G401 (cell line): ENCODE measurements around the gene LRRC52. TPM values are rescaled to one million over a fixed set of nuclear protein-coding genes. Genes with fewer than 3 reads are reported as not detected.

Experiments used
- DNase-seq: peaks from one replicate; pipeline ENCODE4 v3.0.0-alpha.2; 2015; ENCODE audit warnings: low spot score
- in situ Hi-C: cut with HindIII; loops from 2 replicates; pipeline ENCODE4 v1.10.0; 2016; ENCODE audit warnings: low sequenced_read_pairs, mixed read lengths
- total RNA-seq: library from RNA; depleted of rRNA; stranded (reverse); fragments of >200 nt; shearing (Covaris generic); gene quantifications from 2 replicates; pipeline ENCODE4 v1.2.3, GENCODE V29; 2014

LRRC52 gene
- total RNA-seq, 1 experiment from 2014 or later: not detected

DNA sequence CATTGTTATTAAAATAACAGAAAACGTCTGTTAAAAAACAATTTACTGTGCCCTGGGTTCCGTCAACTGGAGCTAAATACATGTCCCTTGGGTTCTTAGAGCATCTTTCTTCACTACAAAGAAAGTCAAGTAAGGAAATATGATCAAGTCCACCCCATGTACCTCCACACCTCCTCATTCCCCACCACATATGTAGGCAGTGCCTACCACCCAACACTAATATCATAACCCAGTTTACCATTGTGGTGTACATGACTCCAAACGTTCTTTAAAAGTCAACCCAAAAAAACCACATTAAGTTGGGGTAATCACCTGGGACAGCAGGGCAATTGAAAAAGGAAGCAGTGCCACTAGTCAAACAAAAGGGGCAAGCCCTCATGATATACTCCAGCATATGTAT lies 7.8 kb upstream of the LRRC52 start:
- DNase-seq: no peak
- in situ Hi-C loops: no loop called here

DNA sequence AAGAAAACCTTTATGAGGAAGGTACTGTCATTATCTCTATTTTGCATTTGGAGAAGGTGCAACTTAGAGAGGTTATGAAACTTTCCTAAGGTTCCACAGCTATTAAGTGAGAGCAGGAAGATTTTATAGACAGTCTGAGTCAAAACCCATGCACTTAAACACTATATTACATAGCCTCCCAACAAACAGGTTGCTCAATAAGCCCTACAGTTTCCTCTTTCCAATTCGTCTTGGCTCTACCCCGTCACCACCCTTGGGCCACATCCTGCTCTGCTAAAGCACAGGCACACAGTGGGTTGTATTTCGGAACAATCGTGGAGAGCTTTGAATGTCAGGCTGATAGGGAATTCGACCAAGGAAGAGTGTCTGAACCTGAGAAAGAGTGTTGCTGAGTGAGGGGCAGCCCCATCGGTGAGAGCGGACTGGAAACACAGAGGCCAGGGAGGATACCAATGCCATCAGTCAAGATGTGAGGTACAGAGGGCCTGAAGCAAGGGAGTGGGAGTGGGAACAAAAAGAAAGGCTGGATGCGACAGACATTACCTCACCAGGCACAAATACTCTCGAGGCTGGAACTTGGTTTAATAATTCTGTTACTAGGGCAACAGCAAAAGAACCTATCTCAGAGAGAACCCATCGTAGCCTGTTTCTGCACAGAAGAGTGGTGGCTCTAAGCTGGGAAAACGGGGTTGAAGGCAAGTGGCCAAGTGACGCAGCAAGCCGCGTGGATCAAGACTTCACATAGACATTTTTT lies 6.3 kb upstream of the LRRC52 start:
- no peak for DNase-seq
- in situ Hi-C loops: no loop called here

DNA sequence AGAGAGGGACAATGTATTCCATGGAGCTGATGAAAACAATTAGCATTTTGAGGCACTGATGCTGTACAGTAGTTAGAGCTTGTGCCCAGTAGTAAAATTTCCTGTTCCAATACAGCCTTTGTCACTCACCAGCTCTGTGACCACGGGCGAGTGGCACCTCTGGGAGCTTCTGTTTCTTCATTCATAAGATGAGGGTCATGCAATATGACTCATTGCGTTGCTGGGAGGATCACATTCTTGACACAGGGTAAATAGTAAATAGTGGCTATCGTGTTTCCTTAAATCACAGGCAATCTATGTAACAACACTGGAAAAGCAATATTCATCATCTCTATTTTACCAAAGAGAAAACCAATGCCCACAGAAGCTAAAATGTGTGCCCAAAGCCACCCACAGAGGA lies 4.5 kb upstream of the LRRC52 start:
- no peak for DNase-seq
- in situ Hi-C loops: no loop called here

GRCh38 chr1:165539908-165540307 lies 3.9 kb upstream of the LRRC52 start:
- in situ Hi-C loops: no loop called here
- no peak for DNase-seq

DNA sequence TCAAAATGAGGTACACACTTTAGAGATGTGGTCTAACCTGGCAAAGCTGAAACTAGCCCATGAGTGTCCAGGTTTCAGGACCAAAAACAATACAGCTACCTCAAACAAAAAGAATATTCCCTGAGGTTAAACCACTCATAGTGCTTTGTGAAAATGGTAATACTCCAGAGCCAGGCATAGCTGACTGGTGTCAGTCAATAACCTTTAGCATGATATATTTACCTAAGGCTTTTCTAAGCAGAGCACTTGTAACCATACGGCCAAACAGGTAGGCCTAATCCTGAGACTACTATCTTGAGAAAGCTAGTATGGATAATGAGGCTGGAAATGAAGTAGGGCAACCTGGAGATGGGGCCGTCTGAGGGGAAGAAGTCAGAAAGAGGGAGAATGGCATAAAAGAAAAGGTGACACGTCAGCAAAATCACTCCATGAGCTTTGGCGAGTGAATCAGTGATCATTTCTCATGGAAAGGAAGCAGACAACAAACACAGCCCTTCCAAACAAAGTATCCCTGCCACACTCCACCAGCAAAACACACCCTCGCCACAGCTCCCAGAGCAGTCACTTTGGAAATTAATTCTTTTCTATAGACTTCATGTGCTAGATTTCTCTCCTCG lies 1.7 kb upstream of the LRRC52 start:
- in situ Hi-C loops: no loop called here

GRCh38 chr1:165542647-165543046 lies 1.2 kb upstream of the LRRC52 start:
- in situ Hi-C loops: no loop called here
- no peak for DNase-seq

More for the DNA sequence above, 1.7 kb upstream of the LRRC52 start:
- DNase-seq: no peak

DNA sequence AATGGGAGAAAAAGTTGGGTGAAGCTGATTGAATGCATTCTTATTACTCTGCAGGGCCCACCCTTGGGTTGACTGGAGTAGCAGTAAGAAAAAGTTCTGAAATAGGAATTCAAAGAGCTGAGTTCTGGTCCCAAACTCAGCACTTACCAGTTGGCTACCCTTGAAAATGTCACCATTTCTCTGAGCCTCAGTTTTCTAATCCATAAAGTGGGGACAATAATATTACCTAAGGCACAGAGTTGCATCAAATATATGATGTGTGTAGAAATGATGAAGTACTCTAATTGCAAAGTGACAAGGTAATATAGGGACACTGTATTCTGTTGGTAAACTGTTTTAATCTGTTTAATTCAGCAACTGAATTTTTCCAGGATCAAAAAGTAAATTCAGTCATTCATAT lies 1.2 kb downstream of the LRRC52 start:
- in situ Hi-C loops: no loop called here

GRCh38 chr1:165545974-165546373 lies 2.2 kb downstream of the LRRC52 start:
- in situ Hi-C loops: no loop called here

More for the DNA sequence above, 1.2 kb downstream of the LRRC52 start:
- no peak for DNase-seq

GRCh38 chr1:165549973-165550372 lies 6.2 kb downstream of the LRRC52 start:
- in situ Hi-C loops: no loop called here
- no peak for DNase-seq

More at GRCh38 chr1:165545974-165546373, 2.2 kb downstream of the LRRC52 start:
- no peak for DNase-seq

DNA sequence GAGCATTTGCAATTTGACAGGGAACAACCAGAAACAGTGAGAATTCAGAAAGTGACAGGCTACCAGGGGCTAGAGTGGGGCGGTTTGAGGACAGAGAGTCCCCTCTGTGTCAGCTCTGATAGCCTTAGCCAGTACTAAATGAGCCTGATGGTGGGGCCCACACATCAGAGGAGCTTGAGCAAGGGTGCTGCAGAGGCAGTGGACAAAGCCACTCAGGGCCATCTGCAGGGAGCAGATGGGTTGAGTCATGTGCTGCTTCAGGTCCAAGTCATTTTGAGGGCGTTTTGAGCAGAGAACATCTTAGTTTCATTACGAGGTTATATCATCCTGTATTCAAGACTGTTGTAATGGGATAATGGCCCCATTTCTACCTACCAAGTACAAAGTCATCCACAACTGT lies 7.7 kb downstream of the LRRC52 start:
- DNase-seq: peak; percentile 48
- in situ Hi-C loops: no loop called here

GRCh38 chr1:165560883-165561656 lies 17.3 kb downstream of the LRRC52 start:
- DNase-seq: no peak
- in situ Hi-C loops: no loop called here

GRCh38 chr1:165562571-165562970 lies 18.8 kb downstream of the LRRC52 start:
- DNase-seq: no peak
- in situ Hi-C loops: no loop called here

DNA sequence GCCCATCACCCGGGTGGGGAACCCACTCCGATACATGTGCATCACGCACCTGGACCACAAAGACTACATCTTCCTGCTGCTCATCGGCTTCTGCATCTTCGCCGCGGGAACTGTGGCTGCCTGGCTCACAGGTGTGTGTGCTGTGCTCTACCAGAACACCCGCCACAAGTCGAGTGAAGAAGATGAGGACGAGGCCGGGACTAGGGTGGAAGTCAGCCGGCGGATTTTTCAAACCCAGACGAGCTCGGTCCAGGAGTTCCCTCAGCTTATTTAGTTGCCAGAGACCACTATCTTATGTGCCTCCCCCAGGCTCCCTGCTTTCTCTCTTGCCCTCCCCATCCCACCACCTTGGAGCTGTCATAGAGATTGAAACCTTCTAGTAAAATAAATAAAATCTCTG lies 19.8 kb downstream of the LRRC52 start:
- DNase-seq: no peak
- in situ Hi-C loops: no loop called here

- no peak for DNase-seq
- in situ Hi-C loops: no loop called here
Measured at GRCh38 chr1:165564561-165564960, 20.8 kb downstream of the LRRC52 start.

DNA sequence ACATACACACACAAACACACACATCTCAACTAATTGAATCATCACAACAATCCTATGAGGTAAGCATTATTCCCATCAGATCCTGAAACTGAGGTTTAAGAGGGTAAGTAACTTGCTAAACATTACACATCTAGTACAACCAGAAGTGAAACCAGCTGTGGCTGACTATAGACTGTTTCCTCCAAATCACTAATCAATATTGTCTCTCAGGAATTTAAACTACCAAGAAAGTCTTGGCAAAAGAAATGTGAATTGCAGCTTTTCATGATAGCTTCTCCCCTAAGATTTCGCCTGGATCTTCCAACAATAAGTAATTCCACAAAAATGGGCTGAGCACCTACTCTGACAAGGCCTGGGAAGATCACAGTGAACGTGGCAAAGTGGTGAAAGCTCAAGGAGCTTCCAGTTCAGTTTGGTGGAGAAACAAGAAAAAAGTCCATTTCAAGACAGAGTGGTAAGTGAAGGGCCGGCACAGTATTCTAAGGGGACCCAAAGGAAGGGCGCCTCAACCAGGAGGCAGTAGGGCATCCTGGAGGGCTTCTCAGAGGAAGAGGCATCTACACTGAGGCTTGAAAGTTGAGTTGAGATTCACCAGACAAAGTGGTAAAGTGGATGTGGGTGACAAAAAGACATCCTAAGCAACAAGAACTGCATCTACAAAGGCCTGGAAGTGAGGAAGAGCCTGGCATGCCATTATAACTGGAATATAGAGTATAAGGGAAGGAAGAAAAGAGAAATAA lies 22.1 kb downstream of the LRRC52 start:
- in situ Hi-C loops: no loop called here
- no peak for DNase-seq

GRCh38 chr1:165570078-165570477 lies 26.3 kb downstream of the LRRC52 start:
- in situ Hi-C loops: no loop called here
- no peak for DNase-seq

- DNase-seq: no peak
- in situ Hi-C loops: no loop called here
Measured at GRCh38 chr1:165573787-165574186, 30.0 kb downstream of the LRRC52 start.

DNA sequence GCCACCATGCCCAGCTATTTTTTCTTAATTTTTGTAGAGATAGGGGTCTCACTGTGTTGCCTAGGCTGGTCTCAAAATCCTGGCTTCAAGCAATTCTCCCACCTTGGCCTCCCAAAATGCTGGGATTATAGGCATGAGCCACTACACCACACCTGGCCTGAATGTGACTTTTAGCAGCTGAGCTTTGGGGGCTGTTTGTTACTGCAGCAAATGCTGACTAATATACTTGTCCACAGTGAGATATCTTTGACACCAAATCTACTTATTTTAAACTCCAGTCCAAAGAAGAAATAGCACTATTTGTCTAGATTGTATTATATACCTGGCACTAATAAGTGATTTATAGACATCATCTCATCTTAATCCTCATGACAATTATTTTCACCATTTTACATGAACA lies 30.5 kb downstream of the LRRC52 start:
- in situ Hi-C loops: no loop called here
- no peak for DNase-seq

- in situ Hi-C loops: loop anchor here (25.0 kb wide), 1 partner anchor 188 kb away; no protein-coding TSS in a partner anchor
Measured at GRCh38 chr1:165575468-165576099, 31.8 kb downstream of the LRRC52 start.

More at GRCh38 chr1:165575468-165576099, 31.8 kb downstream of the LRRC52 start:
- no peak for DNase-seq
